Effector memory CD4-positive, alpha-beta T cell (primary cell): ENCODE measurements around the gene DPH6.

Experiments
- DNase-seq, 3 donors: peaks; one replicate each; pipeline ENCODE4 v3.0.0-alpha.2; 2020
- H3K27ac ChIP-seq: 2 replicates; pipeline ENCODE4 v1.7.0; 2013; ENCODE audit warnings: mild to moderate bottlenecking, low read length, moderate library complexity; ENCODE audit not compliant: insufficient read depth, poor library complexity, severe bottlenecking
- H3K27me3 ChIP-seq: replicated peaks from 2 replicates; pipeline ENCODE4 v1.7.0; 2013; ENCODE audit warnings: mild to moderate bottlenecking, low read length; ENCODE audit not compliant: insufficient read depth, control insufficient read depth, poor library complexity, severe bottlenecking
- H3K36me3 ChIP-seq: 2 replicates; pipeline ENCODE4 v1.7.0; 2013; ENCODE audit warnings: mild to moderate bottlenecking, low read length, moderate library complexity; ENCODE audit not compliant: control insufficient read depth, insufficient read depth
- H3K4me1 ChIP-seq: 2 replicates; pipeline ENCODE4 v1.7.0; 2013; ENCODE audit warnings: low read length, mild to moderate bottlenecking; ENCODE audit not compliant: control insufficient read depth, insufficient read depth, poor library complexity, severe bottlenecking
- H3K4me3 ChIP-seq: 2 replicates; pipeline ENCODE4 v1.7.0; 2013; ENCODE audit warnings: low read length, low read depth, mild to moderate bottlenecking; ENCODE audit not compliant: insufficient read depth, poor library complexity, severe bottlenecking
- H3K9me3 ChIP-seq: 2 replicates; pipeline ENCODE4 v1.7.0; 2013; ENCODE audit warnings: mild to moderate bottlenecking, low read length, moderate library complexity; ENCODE audit not compliant: control insufficient read depth

DPH6 gene

GRCh38 chr15:35546511-35547381 lies 781 bp upstream of the DPH6 start:
- no peaks in the 10 kb centered on the region for H3K36me3 ChIP-seq
- DNase-seq: no peak
- H3K4me3 ChIP-seq: peak overlapping the region; percentile 88
- H3K9me3 ChIP-seq: no peaks in the 10 kb centered on the region
- peak overlapping the region; percentile 85 for H3K27ac ChIP-seq
- H3K27me3 ChIP-seq: no peaks in the 10 kb centered on the region
- H3K4me1 ChIP-seq: peaks cover 6% of the 10 kb centered on the region

GRCh38 chr15:35545316-35545823 lies 595 bp downstream of the DPH6 start:
- DNase-seq: no peak
- H3K27me3 ChIP-seq: no peaks in the 10 kb centered on the region

GRCh38 chr15:35540885-35541284 lies 5.1 kb downstream of the DPH6 start:
- no peaks in the 10 kb centered on the region for H3K27me3 ChIP-seq
- H3K27ac ChIP-seq: no peak overlapping the region
- DNase-seq: no peak
- H3K4me3 ChIP-seq: no peak overlapping the region
- H3K4me1 ChIP-seq: no peaks in the 10 kb centered on the region
- H3K9me3 ChIP-seq: no peaks in the 10 kb centered on the region
- H3K36me3 ChIP-seq: peaks cover 3% of the 10 kb centered on the region

More at GRCh38 chr15:35545316-35545823, 595 bp downstream of the DPH6 start:
- Histone ChIP-seq H3K36me3 (no peaks in the 10 kb centered on the region), H3K4me1 (peaks cover 6% of the 10 kb centered on the region), H3K4me3 (peak overlapping the region; percentile 88), H3K9me3 (no peaks in the 10 kb centered on the region), H3K27ac (peak overlapping the region; percentile 85)

- H3K27me3 ChIP-seq: no peaks in the 10 kb centered on the region
- H3K4me1 ChIP-seq: no peaks in the 10 kb centered on the region
- H3K27ac ChIP-seq: no peak overlapping the region
- H3K4me3 ChIP-seq: no peak overlapping the region
- H3K36me3 ChIP-seq: peaks cover 3% of the 10 kb centered on the region
- DNase-seq: no peak
- no peaks in the 10 kb centered on the region for H3K9me3 ChIP-seq
These were observed 5.9 kb downstream of the DPH6 start for GRCh38 chr15:35540021-35540420.

GRCh38 chr15:35535365-35535916 lies 10.5 kb downstream of the DPH6 start:
- Histone ChIP-seq H3K9me3 (no peaks in the 10 kb centered on the region), H3K36me3 (peaks cover 7% of the 10 kb centered on the region), H3K4me1 (no peaks in the 10 kb centered on the region), H3K27me3 (no peaks in the 10 kb centered on the region), H3K4me3 (no peak overlapping the region), H3K27ac (no peak overlapping the region)
- DNase-seq: no peak

GRCh38 chr15:35533130-35534110 lies 12.5 kb downstream of the DPH6 start:
- Histone ChIP-seq H3K4me1 (no peaks in the 10 kb centered on the region), H3K36me3 (peaks cover 11% of the 10 kb centered on the region), H3K27me3 (no peaks in the 10 kb centered on the region), H3K4me3 (no peak overlapping the region), H3K27ac (no peak overlapping the region), H3K9me3 (peaks cover 8% of the 10 kb centered on the region)
- DNase-seq: no peak

GRCh38 chr15:35530698-35531097 lies 15.3 kb downstream of the DPH6 start:
- H3K36me3 ChIP-seq: peaks cover 11% of the 10 kb centered on the region
- no peaks in the 10 kb centered on the region for H3K27me3 ChIP-seq
- DNase-seq: no peak
- H3K9me3 ChIP-seq: peaks cover 8% of the 10 kb centered on the region
- no peak overlapping the region for H3K27ac ChIP-seq
- no peaks in the 10 kb centered on the region for H3K4me1 ChIP-seq
- no peak overlapping the region for H3K4me3 ChIP-seq

- H3K4me1 ChIP-seq: no peaks in the 10 kb centered on the region
- no peak overlapping the region for H3K27ac ChIP-seq
- H3K4me3 ChIP-seq: no peak overlapping the region
- peaks cover 8% of the 10 kb centered on the region for H3K9me3 ChIP-seq
- peaks cover 11% of the 10 kb centered on the region for H3K36me3 ChIP-seq
- no peaks in the 10 kb centered on the region for H3K27me3 ChIP-seq
- DNase-seq: no peak
These were observed 16.2 kb downstream of the DPH6 start for GRCh38 chr15:35529784-35530183.

GRCh38 chr15:35522061-35522460 lies 23.9 kb downstream of the DPH6 start:
- no peaks in the 10 kb centered on the region for H3K9me3 ChIP-seq
- H3K4me1 ChIP-seq: no peaks in the 10 kb centered on the region
- no peaks in the 10 kb centered on the region for H3K27me3 ChIP-seq
- no peak for DNase-seq
- no peaks in the 10 kb centered on the region for H3K36me3 ChIP-seq
- H3K27ac ChIP-seq: no peak overlapping the region
- no peak overlapping the region for H3K4me3 ChIP-seq
